GM12801 (cell line): Measurements from ENCODE around the gene NEBL.

Experiments used
- CTCF ChIP-seq: IDR thresholded peaks from one replicate; pipeline ENCODE4 v1.5.1; 2011; ENCODE audit warnings: control low read depth; ENCODE audit not compliant: insufficient read length; ENCODE audit errors: extremely low read depth

Gene NEBL

GRCh38 chr10:20888620-20889330 lies 8.3 kb downstream of the NEBL start:
- TF ChIP-seq CTCF = no peak

- no peak for TF ChIP-seq CTCF
These were observed 9.2 kb downstream of the NEBL start for GRCh38 chr10:20887706-20888555.

GRCh38 chr10:20885678-20886077 lies 11.4 kb downstream of the NEBL start:
- TF ChIP-seq CTCF = no peak

GRCh38 chr10:20883552-20883951 lies 13.6 kb downstream of the NEBL start:
- no peak for TF ChIP-seq CTCF

GRCh38 chr10:20882091-20882490 lies 15.0 kb downstream of the NEBL start:
- TF ChIP-seq CTCF = no peak

- no peak for TF ChIP-seq CTCF
These were observed 18.0 kb downstream of the NEBL start for GRCh38 chr10:20879136-20879535.
